ENCODE data around the gene CEP41.
A peak's percentile ranks its signal among the peaks of the same experiment; 100 is the strongest.

CEP41 gene

GRCh38 chr7:130483031-130483430 is 42.2 kb upstream of the CEP41 start:
- DNase-seq (ENCODE audit: low read depth, low spot score) = no peak
- no peak for TF ChIP-seq POLR2AphosphoS5 (IDR thresholded peaks at IDR 0.05; ENCODE audit: borderline replicate concordance, low read depth, low read length)
- Histone ChIP-seq H3K36me3 (ENCODE audit: insufficient read depth, low read length) (no peaks in the 10 kb centered on the region), H3K4me3 (no peak overlapping the region), H3K27ac (no peak overlapping the region), H3K9me3 (ENCODE audit: low read depth, low read length) (no peaks in the 10 kb centered on the region), H3K9ac (ENCODE audit: insufficient read length) (no peak overlapping the region)

GRCh38 chr7:130481898-130482297 is 41.1 kb upstream of the CEP41 start:
- no peak for TF ChIP-seq FOXP2 (optimal IDR thresholded peaks at IDR 0.05; ENCODE audit: control extremely low read depth, extremely low read length, insufficient read depth)
- TF ChIP-seq POLR2AphosphoS5 (IDR thresholded peaks at IDR 0.05; ENCODE audit: borderline replicate concordance, low read depth, low read length) = no peak
- TF ChIP-seq EZH2 (IDR thresholded peaks at IDR 0.05) = no peak
- Histone ChIP-seq H3K9ac (ENCODE audit: insufficient read length) (no peak overlapping the region), H3K4me3 (no peak overlapping the region), H3K27ac (no peak overlapping the region), H3K36me3 (ENCODE audit: insufficient read depth, low read length) (no peaks in the 10 kb centered on the region), H3K9me3 (ENCODE audit: low read depth, low read length) (no peaks in the 10 kb centered on the region)
- no peak for DNase-seq (ENCODE audit: low read depth, low spot score)

- H3K4me3 ChIP-seq = no peak overlapping the region
- TF ChIP-seq POLR2AphosphoS5 (IDR thresholded peaks at IDR 0.05; ENCODE audit: borderline replicate concordance, low read depth, low read length) (no peak), EZH2 (IDR thresholded peaks at IDR 0.05) (no peak), FOXP2 (optimal IDR thresholded peaks at IDR 0.05; ENCODE audit: control extremely low read depth, extremely low read length, insufficient read depth) (no peak)
- H3K36me3 ChIP-seq (ENCODE audit: insufficient read depth, low read length) = no peaks in the 10 kb centered on the region
- no peaks in the 10 kb centered on the region for H3K9me3 ChIP-seq (ENCODE audit: low read depth, low read length)
- no peak overlapping the region for H3K9ac ChIP-seq (ENCODE audit: insufficient read length)
- H3K27ac ChIP-seq = no peak overlapping the region
- DNase-seq (ENCODE audit: low read depth, low spot score) = no peak
Measured at GRCh38 chr7:130479716-130480400, 39.0 kb upstream of the CEP41 start.

- Histone ChIP-seq H3K36me3 (ENCODE audit: insufficient read depth, low read length) (no peaks in the 10 kb centered on the region), H3K4me3 (no peak overlapping the region), H3K27ac (no peak overlapping the region), H3K9ac (ENCODE audit: insufficient read length) (no peak overlapping the region), H3K9me3 (ENCODE audit: low read depth, low read length) (no peaks in the 10 kb centered on the region)
- no peak for DNase-seq (ENCODE audit: low read depth, low spot score)
- TF ChIP-seq EZH2 (IDR thresholded peaks at IDR 0.05) (no peak), POLR2AphosphoS5 (IDR thresholded peaks at IDR 0.05; ENCODE audit: borderline replicate concordance, low read depth, low read length) (no peak), FOXP2 (optimal IDR thresholded peaks at IDR 0.05; ENCODE audit: control extremely low read depth, extremely low read length, insufficient read depth) (no peak)
Measured at GRCh38 chr7:130478991-130479390, 38.2 kb upstream of the CEP41 start.

GRCh38 chr7:130476297-130477150 is 35.7 kb upstream of the CEP41 start:
- no peak for DNase-seq (ENCODE audit: low read depth, low spot score)
- Histone ChIP-seq H3K9ac (ENCODE audit: insufficient read length) (no peak overlapping the region), H3K27ac (no peak overlapping the region), H3K4me3 (no peak overlapping the region), H3K9me3 (ENCODE audit: low read depth, low read length) (no peaks in the 10 kb centered on the region), H3K36me3 (ENCODE audit: insufficient read depth, low read length) (no peaks in the 10 kb centered on the region)
- TF ChIP-seq FOXP2 (optimal IDR thresholded peaks at IDR 0.05; ENCODE audit: control extremely low read depth, extremely low read length, insufficient read depth) (no peak), POLR2AphosphoS5 (IDR thresholded peaks at IDR 0.05; ENCODE audit: borderline replicate concordance, low read depth, low read length) (no peak), EZH2 (IDR thresholded peaks at IDR 0.05) (no peak)

- TF ChIP-seq EZH2 (IDR thresholded peaks at IDR 0.05) = no peak
- no peak for TF ChIP-seq POLR2AphosphoS5 (IDR thresholded peaks at IDR 0.05; ENCODE audit: borderline replicate concordance, low read depth, low read length)
- no peak for TF ChIP-seq FOXP2 (optimal IDR thresholded peaks at IDR 0.05; ENCODE audit: control extremely low read depth, extremely low read length, insufficient read depth)
- DNase-seq (ENCODE audit: low read depth, low spot score) = no peak
- H3K9ac ChIP-seq (ENCODE audit: insufficient read length) = no peak overlapping the region
- H3K27ac ChIP-seq = no peak overlapping the region
- no peak overlapping the region for H3K4me3 ChIP-seq
- H3K36me3 ChIP-seq (ENCODE audit: insufficient read depth, low read length) = no peaks in the 10 kb centered on the region
- no peaks in the 10 kb centered on the region for H3K9me3 ChIP-seq (ENCODE audit: low read depth, low read length)
Measured at GRCh38 chr7:130475776-130476175, 35.0 kb upstream of the CEP41 start.

- Histone ChIP-seq H3K4me3 (no peak overlapping the region), H3K9ac (ENCODE audit: insufficient read length) (no peak overlapping the region), H3K36me3 (ENCODE audit: insufficient read depth, low read length) (no peaks in the 10 kb centered on the region), H3K27ac (no peak overlapping the region), H3K9me3 (ENCODE audit: low read depth, low read length) (no peaks in the 10 kb centered on the region)
- TF ChIP-seq EZH2 (IDR thresholded peaks at IDR 0.05) (no peak), POLR2AphosphoS5 (IDR thresholded peaks at IDR 0.05; ENCODE audit: borderline replicate concordance, low read depth, low read length) (no peak), FOXP2 (optimal IDR thresholded peaks at IDR 0.05; ENCODE audit: control extremely low read depth, extremely low read length, insufficient read depth) (no peak)
- no peak for DNase-seq (ENCODE audit: low read depth, low spot score)
Measured at GRCh38 chr7:130473876-130474275, 33.1 kb upstream of the CEP41 start.

- no peak overlapping the region for H3K27ac ChIP-seq
- no peaks in the 10 kb centered on the region for H3K36me3 ChIP-seq (ENCODE audit: insufficient read depth, low read length)
- no peak overlapping the region for H3K4me3 ChIP-seq
- DNase-seq (ENCODE audit: low read depth, low spot score) = peak; percentile 47
- no peaks in the 10 kb centered on the region for H3K9me3 ChIP-seq (ENCODE audit: low read depth, low read length)
- no peak overlapping the region for H3K9ac ChIP-seq (ENCODE audit: insufficient read length)
- no peak for TF ChIP-seq EZH2 (IDR thresholded peaks at IDR 0.05)
- TF ChIP-seq POLR2AphosphoS5 (IDR thresholded peaks at IDR 0.05; ENCODE audit: borderline replicate concordance, low read depth, low read length) = peak; percentile 59; the same call in 1 of the 2 replicates
- no peak for TF ChIP-seq FOXP2 (optimal IDR thresholded peaks at IDR 0.05; ENCODE audit: control extremely low read depth, extremely low read length, insufficient read depth)
Measured at GRCh38 chr7:130473289-130473688, 32.5 kb upstream of the CEP41 start.
